ENCODE measurements around the gene C3orf70.
"Not testable (repeated sequence)": the region's sequence is repeated elsewhere in the genome, so short reads cannot be mapped to it uniquely, and the experiment has no call there.

Gene C3orf70

DNA sequence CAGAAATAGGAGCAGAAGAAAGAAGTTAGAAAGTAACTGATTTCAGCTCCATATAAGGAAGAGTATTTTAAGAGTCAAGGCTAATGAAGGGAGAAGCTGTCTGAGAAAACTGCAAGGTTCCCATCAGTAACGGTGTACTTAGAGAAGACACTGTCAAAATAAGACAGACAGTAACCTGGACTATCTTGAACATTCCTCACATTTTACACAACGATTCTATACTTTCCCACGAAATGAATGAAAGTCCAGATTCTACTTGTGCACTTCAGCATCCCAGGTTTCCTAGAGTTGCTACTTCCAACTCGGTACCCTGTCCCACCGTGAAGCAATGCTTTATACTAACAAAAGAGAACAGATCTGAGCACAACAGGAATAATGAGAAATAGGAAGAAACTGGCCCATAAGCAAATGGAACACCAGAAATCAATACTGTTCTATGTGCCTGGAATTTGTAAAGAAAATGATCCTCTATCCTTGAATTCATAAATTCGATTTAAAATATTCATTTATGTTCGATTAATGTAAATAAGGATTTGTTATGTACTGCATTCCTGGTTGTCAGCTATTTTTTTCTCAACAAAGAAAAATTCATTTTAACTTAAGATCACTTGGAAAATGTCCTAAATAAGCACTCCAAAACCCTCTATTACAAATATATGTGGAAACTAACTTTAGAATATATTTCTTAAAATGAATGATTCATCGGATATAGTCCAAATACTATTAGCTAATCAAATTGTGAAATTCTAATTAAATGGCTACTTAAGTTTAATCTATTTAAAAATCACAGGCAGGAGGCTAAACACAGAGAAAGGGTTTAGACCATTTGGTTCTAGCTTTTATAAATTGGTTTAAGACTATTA lies 1.5 kb downstream of the C3orf70 start:
- no peak for DNase-seq

DNA sequence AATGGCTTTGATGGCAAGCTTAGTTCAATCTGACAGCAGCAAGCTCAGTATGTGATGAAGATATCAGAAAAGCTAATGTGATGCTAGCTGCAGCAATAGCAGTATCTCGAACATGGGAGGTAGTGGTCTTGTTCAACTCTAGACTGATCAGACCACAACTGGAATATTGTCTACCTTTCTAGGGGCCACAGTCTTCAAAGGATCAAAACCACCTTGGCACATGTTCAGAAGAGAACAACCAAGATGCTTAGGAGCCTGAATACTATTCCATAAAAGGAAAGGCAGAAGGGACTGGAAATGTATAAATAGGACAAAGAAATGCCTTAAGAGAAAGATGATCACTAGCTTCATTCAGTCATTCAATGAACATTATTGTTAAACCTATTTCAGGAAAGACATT lies 2.3 kb downstream of the C3orf70 start:
- DNase-seq: no peak

DNA sequence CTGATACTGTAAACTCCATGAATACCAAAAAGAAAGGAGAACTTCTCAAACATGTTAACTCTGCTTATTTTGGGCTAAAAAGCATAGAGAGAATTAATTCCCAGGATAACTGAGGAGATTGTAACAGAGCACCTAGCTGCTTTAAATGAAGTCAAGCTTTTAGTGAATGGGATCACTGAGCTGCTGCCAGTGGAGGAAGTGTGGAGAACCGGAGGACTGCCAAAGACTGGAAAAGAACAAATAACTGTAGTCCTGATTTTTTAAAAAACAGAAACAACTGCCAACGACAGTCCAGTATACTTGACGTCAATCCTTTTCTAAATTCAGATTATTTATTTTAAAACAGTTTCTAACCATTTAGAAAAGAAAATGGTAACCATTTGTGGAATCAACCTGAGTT lies 3.3 kb downstream of the C3orf70 start:
- no peak for DNase-seq

DNA sequence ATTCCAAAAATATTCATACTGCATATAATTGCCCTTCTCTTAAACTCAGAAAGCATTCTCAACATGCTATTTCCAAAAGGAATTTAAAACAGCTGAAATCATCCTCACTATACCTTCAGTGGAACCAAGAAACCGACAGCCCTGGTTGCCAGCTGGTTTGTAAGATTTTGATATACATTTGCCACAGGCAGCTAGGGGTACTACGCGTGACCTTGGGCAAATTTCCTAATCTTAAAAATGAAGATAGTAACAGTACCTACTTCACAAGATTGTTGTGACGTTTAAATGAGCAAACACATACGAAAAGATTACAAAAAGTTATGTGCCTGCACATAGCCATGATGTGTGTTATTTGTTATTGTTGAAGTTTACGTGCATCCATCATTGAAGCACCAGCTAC lies 7.3 kb downstream of the C3orf70 start:
- no peak for DNase-seq

DNA sequence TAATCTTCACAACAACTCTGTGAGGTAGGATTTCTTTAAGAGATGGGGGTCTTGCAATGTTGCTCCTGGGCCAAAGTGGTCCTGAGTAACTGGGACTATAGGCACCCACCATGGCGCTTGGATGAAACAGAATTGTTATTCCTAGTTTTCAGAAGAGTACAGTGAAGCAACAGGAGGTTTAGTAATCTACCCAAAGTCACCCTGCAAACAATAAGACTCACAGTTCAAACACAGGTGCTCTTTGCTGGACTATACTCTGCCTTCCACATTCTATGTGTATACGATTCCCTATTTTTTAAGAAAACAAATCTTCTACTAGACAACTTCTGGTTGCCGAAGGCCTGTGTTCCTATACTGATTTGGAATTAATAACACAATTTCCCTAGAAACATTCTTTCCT lies 8.1 kb downstream of the C3orf70 start:
- no peak for DNase-seq

DNA sequence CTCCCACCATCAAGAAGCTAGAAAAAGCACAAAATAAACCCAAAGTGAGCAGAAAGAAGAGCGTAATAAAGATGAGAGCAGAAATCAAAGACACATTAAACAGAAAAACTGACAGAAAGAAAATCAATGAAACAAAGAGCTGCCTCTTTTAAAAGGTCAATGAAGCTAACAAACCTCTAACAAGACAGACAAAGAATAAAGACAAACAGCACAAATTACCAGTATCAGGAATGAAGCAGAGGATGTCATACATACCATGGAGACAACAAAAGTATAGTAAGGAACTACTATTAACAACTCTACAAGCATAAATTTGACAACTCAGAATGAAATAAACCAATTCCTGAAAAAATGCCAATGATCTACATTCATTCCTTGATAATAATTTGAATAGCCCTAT lies 15.0 kb downstream of the C3orf70 start:
- no peak for DNase-seq

DNA sequence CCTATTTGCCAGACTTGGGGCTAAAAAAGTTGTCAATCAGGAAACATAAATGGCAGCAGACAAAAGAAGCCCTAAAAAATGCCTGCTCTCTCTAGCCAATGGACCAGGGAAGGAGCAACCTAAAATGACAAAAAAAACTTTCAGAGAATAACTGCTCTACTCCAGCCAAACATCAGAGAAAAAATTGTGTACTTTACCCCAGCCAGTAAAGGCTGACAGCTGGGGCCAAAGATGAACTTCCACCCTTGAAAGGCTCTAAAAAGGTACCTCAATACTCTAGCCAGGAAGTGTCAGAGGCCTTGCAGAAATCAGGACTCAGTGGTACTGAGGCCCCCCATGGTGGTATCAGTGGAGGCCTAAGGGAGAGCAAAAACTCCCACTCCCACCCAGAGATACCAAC lies 18.4 kb downstream of the C3orf70 start:
- no peak for DNase-seq

DNA sequence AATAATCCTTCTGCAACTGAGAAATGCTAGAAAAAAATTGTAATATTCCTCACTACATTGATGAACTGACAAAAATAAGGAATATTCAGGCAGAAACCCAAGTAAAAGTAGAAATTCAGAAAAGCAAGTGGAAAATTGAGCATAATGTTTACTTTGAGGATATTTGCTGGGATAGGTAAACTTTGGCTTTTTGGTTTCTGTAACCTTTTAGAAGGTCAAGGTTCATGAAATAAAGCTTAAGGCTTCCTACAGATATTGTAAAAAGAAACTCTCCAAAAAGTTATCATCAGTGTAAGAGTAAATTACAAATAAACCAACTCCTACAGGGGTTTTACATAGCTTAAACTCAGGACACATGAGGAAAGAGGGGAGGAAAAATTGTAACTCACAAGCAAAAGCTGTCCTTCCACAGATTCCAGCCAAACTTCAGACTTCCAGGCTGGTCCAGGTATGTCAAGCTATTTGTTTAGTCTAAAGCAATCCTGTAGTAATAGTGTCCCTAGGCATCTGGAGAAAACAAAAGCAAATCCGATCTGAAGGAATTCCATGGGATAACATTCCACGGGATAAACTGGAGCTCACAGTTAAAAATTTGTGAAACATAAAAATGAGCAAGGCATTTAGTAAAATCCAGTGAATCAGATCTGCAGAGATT lies 21.1 kb downstream of the C3orf70 start:
- no peak for DNase-seq

DNA sequence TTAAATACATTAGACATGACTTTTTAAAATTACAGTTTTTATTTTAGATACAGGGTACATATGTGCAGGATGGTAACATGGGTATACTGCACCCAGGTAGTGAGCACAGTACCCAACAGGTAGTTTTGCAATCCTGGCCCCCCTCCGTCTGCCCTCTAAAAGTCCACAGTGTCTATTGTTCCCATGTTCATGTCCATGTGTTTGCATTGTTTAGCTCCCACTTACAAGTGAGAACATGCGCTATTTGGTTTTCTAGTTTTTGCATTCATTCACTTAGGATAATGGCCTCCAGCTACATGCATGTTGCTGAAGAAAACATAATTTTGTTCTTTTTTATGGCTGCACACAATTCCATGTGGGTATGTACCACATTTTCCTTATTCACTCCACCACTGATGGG lies 23.8 kb downstream of the C3orf70 start:
- no peak for DNase-seq

DNA sequence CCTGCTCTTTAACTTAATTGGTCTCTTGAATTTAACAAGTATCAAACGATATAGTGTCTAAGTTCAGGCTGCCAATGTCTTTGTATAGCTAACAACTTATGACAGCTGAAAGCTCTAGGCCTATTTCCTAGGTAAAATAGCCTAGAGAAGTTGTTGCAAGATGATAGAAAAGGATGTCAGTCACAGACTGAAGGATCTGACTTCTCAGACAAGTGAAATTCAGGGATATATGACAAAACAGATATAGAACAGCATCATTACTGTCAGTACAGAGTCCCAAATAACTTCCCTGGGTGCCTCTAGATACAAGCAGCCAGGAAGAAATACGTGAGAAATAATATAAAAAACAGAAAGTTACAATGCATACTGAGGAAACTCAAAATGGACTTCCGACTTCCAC lies 26.7 kb downstream of the C3orf70 start:
- DNase-seq: no peak

DNA sequence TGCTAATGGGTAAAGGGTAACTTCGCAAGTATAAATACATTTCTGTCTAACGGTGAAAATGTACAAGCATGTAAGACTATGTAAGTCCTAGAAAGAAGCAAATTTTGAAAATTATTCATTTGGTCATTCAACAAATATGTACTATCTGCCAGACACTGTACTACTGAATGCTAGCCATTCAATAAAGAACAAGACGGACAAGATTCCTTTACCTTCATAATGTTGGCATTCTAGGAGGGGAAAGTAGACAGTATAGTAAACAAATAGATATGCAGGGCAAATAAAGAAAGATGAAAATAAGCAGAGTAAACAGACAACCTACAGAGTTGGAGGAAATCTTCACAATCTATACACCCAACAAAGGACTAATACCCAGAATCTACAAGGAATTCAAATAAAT lies 32.7 kb downstream of the C3orf70 start:
- no peak for DNase-seq

DNA sequence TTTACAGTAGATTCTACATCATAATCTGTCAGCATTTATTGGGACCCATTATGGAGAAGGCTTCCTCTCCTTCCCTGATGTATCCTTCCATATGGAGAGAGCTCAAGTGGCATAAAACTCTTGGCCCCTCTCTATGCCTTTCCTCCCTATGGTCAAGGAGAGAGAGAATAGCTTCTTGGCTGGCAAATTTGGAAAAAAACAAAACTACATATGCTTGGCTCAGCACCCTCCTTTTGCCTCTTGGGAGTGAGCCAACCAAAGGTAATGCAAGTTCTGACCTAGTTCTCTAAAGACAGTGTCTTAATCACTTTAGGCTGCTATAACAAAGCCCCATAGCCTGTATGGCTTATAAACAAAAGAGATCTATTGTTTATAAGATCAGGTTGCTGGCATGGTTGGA lies 37.5 kb downstream of the C3orf70 start:
- no peak for DNase-seq

DNA sequence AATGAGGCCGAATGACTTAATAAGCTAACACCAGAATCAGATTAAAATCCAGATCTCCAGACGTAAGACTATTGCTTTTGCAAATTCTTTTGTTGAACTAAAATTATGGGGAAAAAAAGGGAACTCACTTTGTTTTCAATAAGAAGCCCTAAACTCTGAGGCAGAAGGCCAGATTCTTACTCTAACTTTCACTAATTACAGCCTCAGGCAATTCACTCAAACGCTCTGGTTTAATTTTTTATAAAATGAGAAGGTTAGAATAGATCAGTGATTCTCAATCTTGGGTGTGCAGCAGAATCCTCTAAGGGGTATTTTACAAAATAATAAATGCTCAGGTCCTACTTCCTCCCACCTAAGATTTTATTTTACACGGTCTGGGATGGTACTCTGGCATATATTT lies 38.1 kb downstream of the C3orf70 start:
- DNase-seq: no peak

DNA sequence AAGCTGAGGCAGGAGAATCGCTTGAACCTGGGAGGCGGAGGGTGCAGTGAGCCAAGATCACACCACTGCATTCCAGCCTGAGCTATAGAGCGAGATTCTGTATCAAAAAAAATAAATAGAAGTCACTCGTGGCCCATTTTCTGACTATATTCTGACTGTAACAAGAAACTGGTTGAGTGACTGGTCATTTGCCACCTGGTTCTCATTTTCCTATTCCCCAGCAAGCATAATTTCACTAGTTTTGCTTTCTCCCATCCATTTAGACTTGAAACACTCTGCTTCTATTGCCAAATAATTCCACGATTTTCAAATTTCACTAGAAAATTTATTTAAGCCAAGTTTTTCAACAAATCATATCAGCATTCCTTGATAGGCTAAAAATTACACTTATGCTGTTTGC lies 40.7 kb downstream of the C3orf70 start:
- DNase-seq: no peak

DNA sequence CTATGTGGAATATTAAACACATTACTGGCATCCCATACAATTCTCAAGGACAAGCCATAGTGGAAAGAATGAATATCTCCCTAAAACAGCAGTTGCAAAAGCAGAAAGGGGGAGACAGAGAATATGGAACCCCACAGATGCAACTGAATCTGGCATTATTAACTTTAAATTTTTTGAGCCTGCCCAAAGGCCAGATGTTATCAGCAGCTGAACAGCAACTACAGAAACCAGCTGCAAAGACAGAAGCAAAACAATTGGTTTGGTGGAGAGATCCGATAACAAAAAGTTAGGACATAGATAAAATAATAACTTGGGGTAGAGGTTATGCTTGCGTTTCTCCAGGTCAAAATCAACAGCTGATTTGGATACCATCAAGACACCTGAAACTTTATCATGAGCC lies 43.8 kb downstream of the C3orf70 start:
- DNase-seq: not testable (repeated sequence)

DNA sequence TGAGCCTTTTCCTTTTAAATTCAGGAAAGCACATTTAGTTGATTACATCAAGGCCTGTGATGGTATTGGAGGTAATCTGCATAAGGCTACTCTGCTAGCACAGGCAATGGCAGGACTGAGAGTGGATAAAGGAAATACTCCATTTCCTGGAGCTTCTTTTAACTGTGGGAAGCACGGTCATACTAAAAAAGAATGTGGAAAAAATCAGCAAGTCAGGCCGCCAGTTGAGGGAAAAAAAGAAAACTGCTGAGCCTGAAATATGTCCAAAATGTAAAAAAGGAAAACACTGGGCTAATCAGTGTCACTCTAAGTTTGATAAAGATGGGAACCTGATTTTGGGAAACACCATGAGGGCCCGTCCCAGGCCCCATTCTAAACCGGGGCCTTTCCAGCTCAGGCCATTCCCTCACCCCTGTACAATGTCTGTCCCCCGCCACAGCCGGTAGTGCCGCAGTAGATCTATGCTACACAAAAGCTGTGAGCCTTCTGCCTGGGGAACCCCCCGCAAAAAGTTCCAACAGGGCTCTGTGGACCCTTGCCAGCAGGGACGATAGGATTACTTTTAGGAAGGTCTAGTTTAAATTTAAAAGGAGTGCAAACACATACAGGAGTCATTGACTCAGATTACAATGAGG lies 46.5 kb downstream of the C3orf70 start:
- not testable (repeated sequence) for DNase-seq

DNA sequence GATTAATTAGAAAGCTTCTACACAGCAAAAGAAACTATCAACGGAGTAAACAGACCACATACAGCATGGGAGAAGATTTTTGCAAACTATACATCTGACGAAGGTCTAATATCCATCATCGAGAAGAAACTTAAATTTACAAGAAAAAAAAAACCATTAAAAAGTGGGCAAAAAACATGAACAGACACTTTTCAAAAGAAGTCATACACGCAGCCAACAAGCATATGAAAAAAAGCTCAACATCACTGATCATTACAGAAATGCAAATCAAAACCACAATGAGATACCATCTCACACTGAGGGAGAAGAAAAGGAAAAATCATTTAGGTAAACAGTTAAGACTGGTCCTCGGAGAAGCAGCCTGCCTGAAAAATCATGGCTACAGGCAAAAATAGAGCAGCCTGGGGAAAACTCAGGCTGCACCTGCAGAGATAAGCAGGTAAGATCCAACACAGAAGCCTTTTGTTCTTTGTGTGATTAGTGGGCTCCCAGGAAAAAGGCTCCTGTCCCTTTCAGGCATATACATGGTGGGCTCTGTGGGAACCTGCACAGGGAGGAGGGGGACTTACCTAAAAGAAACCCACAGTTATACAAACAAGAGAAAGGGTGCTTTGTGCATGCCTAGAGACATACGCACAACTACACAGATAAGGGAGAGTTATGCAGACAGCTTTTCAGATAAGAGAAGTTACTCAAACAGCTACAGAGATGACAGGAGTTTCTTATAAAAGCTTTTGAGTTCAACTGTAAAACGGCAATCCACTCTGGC lies 49.3 kb downstream of the C3orf70 start:
- no peak for DNase-seq

DNA sequence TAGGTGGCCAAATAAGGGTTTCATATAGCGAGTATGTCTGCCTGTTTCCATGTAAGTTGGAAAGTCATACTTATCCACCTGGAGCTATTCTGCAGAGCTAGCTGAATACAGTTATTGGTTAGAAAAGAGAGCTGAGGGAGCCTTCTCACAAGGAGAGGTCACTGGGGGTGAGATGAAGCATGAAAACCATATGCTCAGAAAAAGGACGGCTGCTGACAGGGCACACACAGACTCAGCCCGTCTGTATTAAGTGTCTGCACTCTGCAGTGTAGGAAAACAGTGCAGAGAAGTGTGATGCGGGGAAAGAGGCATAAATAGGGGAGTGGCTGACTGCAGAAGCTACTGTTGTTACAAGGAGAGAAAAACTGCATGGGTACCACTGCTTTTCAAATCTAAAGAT lies 58.2 kb downstream of the C3orf70 start:
- DNase-seq: no peak

DNA sequence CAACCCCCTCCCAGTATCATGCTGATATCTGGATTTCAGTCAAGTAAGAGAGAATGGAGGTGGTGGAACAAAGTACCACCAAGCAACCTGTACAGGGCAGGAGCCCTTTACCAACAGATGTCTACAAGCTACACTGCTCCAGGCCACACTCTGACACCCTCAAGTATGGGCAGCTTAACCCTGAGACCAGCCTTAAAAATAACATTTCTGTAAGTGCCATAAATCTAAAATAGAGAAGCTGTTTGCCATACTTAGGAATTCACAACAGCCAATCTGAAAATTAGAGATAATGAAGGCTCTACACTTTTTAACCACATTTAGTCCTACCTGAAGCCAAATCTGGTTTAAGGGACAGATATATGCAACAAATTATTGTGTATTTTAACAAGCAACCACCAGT lies 59.7 kb downstream of the C3orf70 start:
- no peak for DNase-seq

DNA sequence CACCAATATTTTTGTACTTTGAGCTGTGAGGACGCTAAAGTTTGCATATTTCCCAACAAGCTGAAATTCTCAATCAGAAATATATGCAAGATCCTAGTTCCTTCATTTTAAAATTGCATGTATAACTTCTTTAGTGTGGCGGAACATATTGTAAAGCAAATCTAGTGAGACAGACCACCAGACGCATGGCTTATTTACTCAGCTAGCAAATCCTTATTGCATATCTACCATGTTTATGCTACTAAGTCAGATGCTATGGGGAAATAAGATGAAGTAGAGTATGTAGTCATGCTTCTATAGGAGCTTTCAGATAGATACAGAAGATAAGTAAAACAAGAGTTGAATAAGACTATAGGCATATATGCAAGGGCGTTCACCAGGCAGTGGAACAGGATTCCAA lies 62.0 kb downstream of the C3orf70 start:
- DNase-seq: no peak

DNA sequence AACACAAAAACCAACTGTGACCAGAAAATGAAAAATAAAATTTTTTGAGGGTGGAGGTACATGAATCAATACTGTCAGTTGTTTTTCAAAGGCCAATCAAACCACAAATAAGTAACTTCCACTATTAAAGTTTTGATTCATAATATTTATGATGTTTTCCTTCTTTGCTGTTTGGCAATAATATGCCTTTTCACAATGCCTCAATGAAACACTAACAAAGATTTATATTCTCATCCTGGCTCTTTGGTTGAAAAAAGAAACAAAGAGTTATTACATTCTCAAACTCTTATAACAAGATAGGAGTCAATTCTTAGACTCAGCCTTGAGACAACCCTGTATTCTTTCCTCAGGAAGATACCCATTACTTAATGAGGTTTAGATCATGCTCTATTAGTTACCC lies 63.1 kb downstream of the C3orf70 start:
- DNase-seq: no peak

DNA sequence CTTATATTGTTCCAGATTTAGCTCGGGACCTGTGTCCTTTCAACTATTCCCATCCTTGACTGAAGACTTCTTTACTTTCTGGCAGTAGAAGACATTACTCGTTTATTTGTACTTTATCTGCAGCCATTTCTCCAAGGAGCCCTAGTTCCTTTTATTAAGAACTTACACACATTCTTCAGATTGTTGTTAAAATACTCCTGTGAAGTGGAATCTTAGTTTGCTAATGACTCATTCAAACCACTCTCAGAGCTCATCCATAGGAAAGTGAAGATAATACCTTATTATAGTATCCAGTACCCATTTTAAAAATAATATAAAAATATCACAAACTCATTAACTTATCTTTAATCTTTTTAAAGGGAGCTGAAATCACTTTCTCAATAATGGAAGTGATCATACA lies 63.5 kb downstream of the C3orf70 start:
- DNase-seq: no peak

DNA sequence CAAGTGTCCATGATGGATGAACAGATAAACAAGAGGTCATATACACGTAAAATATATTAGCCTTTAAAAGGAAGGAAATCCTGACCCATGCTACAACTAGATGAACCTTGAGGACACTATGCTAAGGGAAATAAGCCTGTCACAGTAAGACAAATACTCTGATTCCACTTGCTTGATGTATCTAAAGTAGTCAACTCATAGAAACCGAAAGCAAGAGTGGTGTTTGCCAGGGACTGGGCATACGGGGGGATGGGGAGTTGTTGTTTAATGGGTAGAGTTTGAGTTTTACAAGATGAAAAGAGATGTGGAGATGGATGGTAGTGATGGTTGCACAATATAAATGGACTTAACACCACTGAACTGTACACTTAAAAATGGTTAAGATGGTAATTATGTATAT lies 65.4 kb downstream of the C3orf70 start:
- DNase-seq: no peak

DNA sequence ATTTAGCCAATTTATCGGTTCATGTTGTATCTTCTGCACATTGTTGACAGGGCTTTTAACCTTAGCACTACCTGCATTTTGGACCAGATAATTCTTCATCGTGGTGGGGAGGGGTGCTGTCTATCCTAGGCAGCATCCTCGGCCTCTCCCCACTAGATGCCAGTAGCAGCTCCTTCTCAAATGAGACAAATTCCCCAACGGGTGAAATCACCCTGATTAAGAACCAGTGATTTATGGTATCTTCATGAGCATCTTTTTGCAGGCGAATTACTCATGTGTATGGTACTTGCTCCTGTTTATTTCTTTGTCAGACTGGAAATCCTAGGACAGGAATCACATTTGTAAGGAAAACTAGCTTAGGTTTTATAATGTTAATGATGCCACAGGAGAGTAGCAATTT lies 68.0 kb downstream of the C3orf70 start:
- DNase-seq: no peak
